Chondrocyte (in vitro differentiated cells): Measurements from ENCODE around the gene HECTD3. TPM values are rescaled to one million over a fixed set of nuclear protein-coding genes. Genes with fewer than 3 reads are reported as not detected.

ENCODE experiments used
- DNase-seq: peaks from one replicate; pipeline ENCODE4 v3.0.0; 2021; ENCODE audit warnings: mixed read lengths, low spot score
- H3K27ac Mint-ChIP-seq: one replicate; pipeline ENCODE4 v1.8.0; 2021; ENCODE audit warnings: mild to moderate bottlenecking, moderate library complexity, mixed read lengths; ENCODE audit not compliant: unreplicated experiment
- H3K27me3 Mint-ChIP-seq: 2 replicates; pipeline ENCODE4 v1.8.0; 2021; ENCODE audit warnings: low read depth, mixed read lengths
- H3K36me3 Mint-ChIP-seq: 2 replicates; pipeline ENCODE4 v1.8.0; 2021; ENCODE audit warnings: low read depth, mixed read lengths
- H3K4me1 Mint-ChIP-seq: 2 replicates; pipeline ENCODE4 v1.8.0; 2021; ENCODE audit warnings: low read depth, mild to moderate bottlenecking, mixed read lengths
- H3K4me3 Mint-ChIP-seq: one replicate; pipeline ENCODE4 v1.8.0; 2021; ENCODE audit warnings: mild to moderate bottlenecking, moderate library complexity, mixed read lengths; ENCODE audit not compliant: unreplicated experiment
- H3K9me3 Mint-ChIP-seq: 2 replicates; pipeline ENCODE4 v1.8.0; 2021; ENCODE audit warnings: low read depth, mixed read lengths
- total RNA-seq: library from RNA; stranded (reverse); gene quantifications from 3 replicates; pipeline ENCODE4 v1.2.1, GENCODE V29; 2021
- TF ChIP-seq, protein P1 (sequence below): fragments of 200-600 bp; sonication (generic); IDR thresholded peaks from 2 replicates; pipeline ENCODE4 v1.5.0; 2021; ENCODE audit warnings: antibody characterized with exemption, mild to moderate bottlenecking, moderate library complexity

HECTD3 gene
- total RNA-seq, 1 donor from 2014 or later = 36.5 TPM

DNA sequence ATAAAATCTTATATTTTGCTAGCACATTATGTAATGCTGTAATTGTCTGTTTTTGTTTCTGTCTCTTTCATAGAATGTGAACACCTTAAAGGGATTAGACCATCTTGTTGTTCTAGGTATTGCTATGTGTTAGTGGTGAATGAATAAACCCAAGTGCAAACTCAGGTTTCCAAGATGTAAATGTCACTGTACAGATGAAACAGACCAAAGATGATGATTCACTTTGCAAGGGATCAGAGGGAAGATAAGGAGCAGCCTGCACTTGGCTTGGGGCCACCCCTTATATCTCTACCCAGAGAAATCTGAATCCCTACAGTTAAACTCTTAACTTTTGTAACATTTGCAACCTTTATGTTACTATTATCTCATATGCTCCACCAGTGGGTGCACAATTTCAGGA, 26.3 kb upstream of the HECTD3 start:
- Mint-ChIP-seq H3K4me1 (no peaks in the 10 kb centered on the region), H3K9me3 (no peaks in the 10 kb centered on the region), H3K36me3 (peaks cover 1% of the 10 kb centered on the region), H3K27ac (no peak overlapping the region), H3K27me3 (no peaks in the 10 kb centered on the region), H3K4me3 (no peak overlapping the region)
- TF ChIP-seq, protein P1, sequence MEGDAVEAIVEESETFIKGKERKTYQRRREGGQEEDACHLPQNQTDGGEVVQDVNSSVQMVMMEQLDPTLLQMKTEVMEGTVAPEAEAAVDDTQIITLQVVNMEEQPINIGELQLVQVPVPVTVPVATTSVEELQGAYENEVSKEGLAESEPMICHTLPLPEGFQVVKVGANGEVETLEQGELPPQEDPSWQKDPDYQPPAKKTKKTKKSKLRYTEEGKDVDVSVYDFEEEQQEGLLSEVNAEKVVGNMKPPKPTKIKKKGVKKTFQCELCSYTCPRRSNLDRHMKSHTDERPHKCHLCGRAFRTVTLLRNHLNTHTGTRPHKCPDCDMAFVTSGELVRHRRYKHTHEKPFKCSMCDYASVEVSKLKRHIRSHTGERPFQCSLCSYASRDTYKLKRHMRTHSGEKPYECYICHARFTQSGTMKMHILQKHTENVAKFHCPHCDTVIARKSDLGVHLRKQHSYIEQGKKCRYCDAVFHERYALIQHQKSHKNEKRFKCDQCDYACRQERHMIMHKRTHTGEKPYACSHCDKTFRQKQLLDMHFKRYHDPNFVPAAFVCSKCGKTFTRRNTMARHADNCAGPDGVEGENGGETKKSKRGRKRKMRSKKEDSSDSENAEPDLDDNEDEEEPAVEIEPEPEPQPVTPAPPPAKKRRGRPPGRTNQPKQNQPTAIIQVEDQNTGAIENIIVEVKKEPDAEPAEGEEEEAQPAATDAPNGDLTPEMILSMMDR = no peak
- no peak for DNase-seq

DNA sequence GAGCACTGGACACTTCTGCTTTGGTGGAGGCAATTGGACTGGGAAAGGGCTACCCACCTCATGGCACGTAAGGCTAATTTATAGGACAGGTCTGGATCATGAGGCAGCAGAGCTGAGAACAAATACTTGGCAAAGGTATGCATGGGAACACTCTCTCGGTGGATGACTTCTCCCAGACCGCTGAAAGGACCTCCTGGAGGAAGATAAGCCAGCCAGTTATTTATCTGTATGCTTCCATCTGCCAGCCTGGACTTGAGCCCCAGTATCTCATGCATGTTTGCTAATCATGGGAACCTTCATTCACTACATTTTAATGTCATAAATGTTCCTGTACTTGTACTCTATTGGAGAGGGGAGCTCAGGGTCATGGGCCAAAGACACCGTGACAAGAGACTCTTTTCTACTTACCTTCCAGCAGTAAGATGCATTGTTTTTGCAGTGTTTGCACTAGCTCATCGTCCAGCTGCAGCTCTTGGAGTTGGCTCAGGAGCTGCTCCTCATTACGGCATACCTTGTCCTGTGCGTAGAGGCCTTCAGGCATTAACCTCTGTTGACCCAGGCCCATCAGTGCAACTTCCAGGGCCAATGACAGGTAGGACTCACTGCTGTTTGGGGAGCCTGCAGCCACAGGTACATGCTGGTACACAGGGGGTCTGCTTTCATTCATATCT, 24.6 kb upstream of the HECTD3 start:
- Mint-ChIP-seq H3K9me3 (no peaks in the 10 kb centered on the region), H3K4me3 (no peak overlapping the region), H3K27ac (no peak overlapping the region), H3K36me3 (no peaks in the 10 kb centered on the region), H3K4me1 (no peaks in the 10 kb centered on the region), H3K27me3 (no peaks in the 10 kb centered on the region)
- TF ChIP-seq, protein P1 = no peak
- no peak for DNase-seq

DNA sequence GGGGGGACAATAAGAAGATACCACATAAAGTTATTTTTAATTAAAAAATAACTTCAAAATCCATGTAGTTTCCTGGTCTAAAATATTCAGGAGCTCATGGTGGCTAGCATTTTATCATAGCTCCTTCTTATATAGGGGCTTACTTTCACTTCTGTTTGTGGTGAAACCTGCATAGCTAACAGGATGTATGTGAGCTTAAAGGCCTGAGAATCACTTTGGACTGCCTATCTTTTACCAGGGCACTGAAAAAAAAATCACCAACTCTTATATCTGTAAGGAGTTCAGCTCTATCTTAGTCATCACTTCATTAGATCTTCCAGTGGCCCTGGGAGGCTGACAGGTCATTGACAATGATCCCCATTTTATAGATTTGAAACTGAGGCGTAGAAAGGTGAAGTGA, 22.2 kb upstream of the HECTD3 start:
- no peaks in the 10 kb centered on the region for H3K36me3 Mint-ChIP-seq
- no peaks in the 10 kb centered on the region for H3K9me3 Mint-ChIP-seq
- TF ChIP-seq, protein P1 = no peak
- no peaks in the 10 kb centered on the region for H3K27me3 Mint-ChIP-seq
- H3K4me1 Mint-ChIP-seq = no peaks in the 10 kb centered on the region
- H3K27ac Mint-ChIP-seq = no peak overlapping the region
- H3K4me3 Mint-ChIP-seq = no peak overlapping the region
- no peak for DNase-seq

DNA sequence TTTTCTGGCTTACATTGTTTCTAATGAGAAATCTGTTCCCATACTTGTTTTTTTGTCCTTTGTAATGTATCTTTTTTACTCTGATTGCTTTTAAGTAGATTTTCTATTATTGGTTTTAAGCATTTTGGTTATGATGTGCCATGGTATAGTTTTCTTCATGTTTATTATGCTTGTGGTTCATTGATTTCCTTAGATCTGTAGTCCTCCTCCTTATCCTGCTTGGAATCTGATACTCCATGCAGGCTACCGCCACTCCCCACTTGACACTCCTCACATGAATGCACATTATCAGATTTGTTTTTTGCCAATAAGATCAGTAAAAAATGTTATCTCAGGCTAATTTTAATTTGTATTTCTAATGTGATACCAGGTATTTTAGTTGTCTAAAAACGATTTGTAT, 21.7 kb upstream of the HECTD3 start:
- Mint-ChIP-seq H3K9me3 (no peaks in the 10 kb centered on the region), H3K27me3 (no peaks in the 10 kb centered on the region), H3K4me1 (no peaks in the 10 kb centered on the region), H3K4me3 (no peak overlapping the region), H3K27ac (no peak overlapping the region), H3K36me3 (no peaks in the 10 kb centered on the region)
- no peak for DNase-seq
- TF ChIP-seq, protein P1 = no peak

DNA sequence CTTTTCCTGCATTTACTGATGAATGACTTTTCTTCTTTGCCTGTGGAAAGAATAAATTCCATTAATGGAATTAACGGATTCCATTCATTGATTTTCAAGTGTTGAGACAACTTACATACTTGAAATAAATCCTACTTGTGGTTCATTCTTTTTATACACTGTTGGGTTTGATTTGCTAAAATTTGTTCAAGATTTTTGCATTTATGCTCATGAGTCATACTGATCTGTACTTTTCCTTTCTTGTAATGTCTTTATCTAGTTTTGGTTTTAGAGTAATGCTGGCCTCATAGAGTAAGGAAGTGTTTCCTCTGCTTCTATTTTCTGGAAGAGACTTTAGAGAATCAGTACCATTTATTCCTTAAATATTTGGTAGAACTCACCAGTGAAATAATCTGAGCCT, 15.3 kb upstream of the HECTD3 start:
- Mint-ChIP-seq H3K27me3 (no peaks in the 10 kb centered on the region), H3K36me3 (peaks cover 2% of the 10 kb centered on the region)
- DNase-seq = no peak

More for the DNA sequence above, 15.3 kb upstream of the HECTD3 start:
- TF ChIP-seq, protein P1 = no peak
- no peak overlapping the region for H3K27ac Mint-ChIP-seq
- peaks cover 9% of the 10 kb centered on the region for H3K9me3 Mint-ChIP-seq
- H3K4me1 Mint-ChIP-seq = no peaks in the 10 kb centered on the region
- H3K4me3 Mint-ChIP-seq = no peak overlapping the region
